GM19468 (cell line): Measurements from ENCODE around the gene LRP3.
"Not testable (repeated sequence)": the region's sequence is repeated elsewhere in the genome, so short reads cannot be mapped to it uniquely, and the experiment has no call there.

Experiments
- ATAC-seq: cut with Tn5 transposase; IDR thresholded peaks from one replicate; pipeline ENCODE4 v1.9.1; 2021; ENCODE audit warnings: mild to moderate bottlenecking, moderate library complexity, moderate number of reproducible peaks; ENCODE audit not compliant: unreplicated experiment; ENCODE audit errors: extremely low read depth

The LRP3 gene

GRCh38 chr19:33201473-33201872, 7.3 kb downstream of the LRP3 start:
- ATAC-seq = no peak

GRCh38 chr19:33201886-33202545, 7.9 kb downstream of the LRP3 start:
- no peak for ATAC-seq

- ATAC-seq = no peak
Observed at GRCh38 chr19:33202546-33203507, 8.7 kb downstream of the LRP3 start.

- no peak for ATAC-seq
Observed at GRCh38 chr19:33203529-33203928, 9.4 kb downstream of the LRP3 start.

- ATAC-seq = no peak
Observed at GRCh38 chr19:33204136-33204973, 10.2 kb downstream of the LRP3 start.

- ATAC-seq = no peak
Observed at GRCh38 chr19:33205110-33205509, 11.0 kb downstream of the LRP3 start.

- ATAC-seq = no peak
Observed at GRCh38 chr19:33205531-33206260, 11.6 kb downstream of the LRP3 start.

- no peak for ATAC-seq
Observed at GRCh38 chr19:33206261-33207039, 12.3 kb downstream of the LRP3 start.

- ATAC-seq = no peak
Observed at GRCh38 chr19:33207040-33207620, 13.0 kb downstream of the LRP3 start.

GRCh38 chr19:33207903-33208302, 13.8 kb downstream of the LRP3 start:
- ATAC-seq = no peak

GRCh38 chr19:33208371-33208895, 14.3 kb downstream of the LRP3 start:
- ATAC-seq = no peak

GRCh38 chr19:33208904-33209849, 15.0 kb downstream of the LRP3 start:
- ATAC-seq = no peak

- not testable (repeated sequence) for ATAC-seq
Observed at GRCh38 chr19:33209850-33210230, 15.7 kb downstream of the LRP3 start.

- ATAC-seq = no peak
Observed at GRCh38 chr19:33210266-33210940, 16.3 kb downstream of the LRP3 start.

GRCh38 chr19:33211794-33212435, 17.8 kb downstream of the LRP3 start:
- no peak for ATAC-seq

GRCh38 chr19:33212436-33213172, 18.5 kb downstream of the LRP3 start:
- no peak for ATAC-seq
